ENCODE results near the gene ARL15. TPM values are rescaled to one million over a fixed set of nuclear protein-coding genes. Genes with fewer than 3 reads are reported as not detected.
"Not testable (repeated sequence)": the region's sequence is repeated elsewhere in the genome, so short reads cannot be mapped to it uniquely, and the experiment has no call there.

Gene ARL15
- total RNA-seq, 1 experiment from 2014 or later, result 28.3 TPM

- no peak for DNase-seq (ENCODE audit: low spot score)
These were observed 324.6 kb downstream of the ARL15 start for GRCh38 chr5:53985796-53986195.

- no peak for DNase-seq (ENCODE audit: low spot score)
These were observed 325.4 kb downstream of the ARL15 start for GRCh38 chr5:53984971-53985370.

- DNase-seq (ENCODE audit: low spot score), result peak; percentile 58
These were observed 326.6 kb downstream of the ARL15 start for GRCh38 chr5:53983568-53984460.

- not testable (repeated sequence) for DNase-seq (ENCODE audit: low spot score)
These were observed 328.1 kb downstream of the ARL15 start for GRCh38 chr5:53982319-53982718.

- no peak for DNase-seq (ENCODE audit: low spot score)
These were observed 330.3 kb downstream of the ARL15 start for GRCh38 chr5:53980061-53980460.

- DNase-seq (ENCODE audit: low spot score), result no peak
These were observed 336.4 kb downstream of the ARL15 start for GRCh38 chr5:53974021-53974420.

- DNase-seq (ENCODE audit: low spot score), result no peak
These were observed 338.1 kb downstream of the ARL15 start for GRCh38 chr5:53972314-53972713.

- DNase-seq (ENCODE audit: low spot score), result no peak
These were observed 338.8 kb downstream of the ARL15 start for GRCh38 chr5:53971551-53971950.

- DNase-seq (ENCODE audit: low spot score), result no peak
These were observed 339.2 kb downstream of the ARL15 start for GRCh38 chr5:53971131-53971530.

- DNase-seq (ENCODE audit: low spot score), result no peak
These were observed 339.9 kb downstream of the ARL15 start for GRCh38 chr5:53970475-53970874.

GRCh38 chr5:53969176-53969730, 341.1 kb downstream of the ARL15 start:
- no peak for DNase-seq (ENCODE audit: low spot score)

- no peak for DNase-seq (ENCODE audit: low spot score)
These were observed 344.9 kb downstream of the ARL15 start for GRCh38 chr5:53965459-53965858.

- no peak for DNase-seq (ENCODE audit: low spot score)
These were observed 346.4 kb downstream of the ARL15 start for GRCh38 chr5:53963958-53964357.

GRCh38 chr5:53962306-53962705, 348.1 kb downstream of the ARL15 start:
- no peak for DNase-seq (ENCODE audit: low spot score)

GRCh38 chr5:53956632-53957031, 353.7 kb downstream of the ARL15 start:
- DNase-seq (ENCODE audit: low spot score), result no peak

GRCh38 chr5:53956196-53956595, 354.2 kb downstream of the ARL15 start:
- DNase-seq (ENCODE audit: low spot score), result no peak

GRCh38 chr5:53950621-53951020, 359.8 kb downstream of the ARL15 start:
- DNase-seq (ENCODE audit: low spot score), result no peak

- DNase-seq (ENCODE audit: low spot score), result no peak
These were observed 361.8 kb downstream of the ARL15 start for GRCh38 chr5:53948598-53948997.

GRCh38 chr5:53946405-53947100, 363.8 kb downstream of the ARL15 start:
- no peak for DNase-seq (ENCODE audit: low spot score)

GRCh38 chr5:53944981-53945380, 365.4 kb downstream of the ARL15 start:
- peak; percentile 39 for DNase-seq (ENCODE audit: low spot score)

- no peak for DNase-seq (ENCODE audit: low spot score)
These were observed 366.4 kb downstream of the ARL15 start for GRCh38 chr5:53943938-53944337.

- peak; percentile 41 for DNase-seq (ENCODE audit: low spot score)
These were observed 367.6 kb downstream of the ARL15 start for GRCh38 chr5:53942724-53943123.

- no peak for DNase-seq (ENCODE audit: low spot score)
These were observed 369.5 kb downstream of the ARL15 start for GRCh38 chr5:53940921-53941320.

Data from A172 (cell line).